ENCODE data around the gene CBLN2. TPM values are rescaled to one million over a fixed set of nuclear protein-coding genes. Genes with fewer than 3 reads are reported as not detected.

Gene CBLN2
- total RNA-seq, 2 donors from 2014 or later = 0.96 to 1.1 TPM

- no peaks in the 10 kb centered on the region for H3K4me1 ChIP-seq
- H3K9ac ChIP-seq (ENCODE audit: low read depth in 2 of 2, low read length in 2 of 2) = no peak overlapping the region
- intact Hi-C loops (cut with DNase I) = no loop called here
- H3K27ac ChIP-seq = no peak overlapping the region
- no peaks in the 10 kb centered on the region for H3K36me3 ChIP-seq
- DNase-seq = no peak
- H3K27me3 ChIP-seq = no peaks in the 10 kb centered on the region
- TF ChIP-seq, protein P1, sequence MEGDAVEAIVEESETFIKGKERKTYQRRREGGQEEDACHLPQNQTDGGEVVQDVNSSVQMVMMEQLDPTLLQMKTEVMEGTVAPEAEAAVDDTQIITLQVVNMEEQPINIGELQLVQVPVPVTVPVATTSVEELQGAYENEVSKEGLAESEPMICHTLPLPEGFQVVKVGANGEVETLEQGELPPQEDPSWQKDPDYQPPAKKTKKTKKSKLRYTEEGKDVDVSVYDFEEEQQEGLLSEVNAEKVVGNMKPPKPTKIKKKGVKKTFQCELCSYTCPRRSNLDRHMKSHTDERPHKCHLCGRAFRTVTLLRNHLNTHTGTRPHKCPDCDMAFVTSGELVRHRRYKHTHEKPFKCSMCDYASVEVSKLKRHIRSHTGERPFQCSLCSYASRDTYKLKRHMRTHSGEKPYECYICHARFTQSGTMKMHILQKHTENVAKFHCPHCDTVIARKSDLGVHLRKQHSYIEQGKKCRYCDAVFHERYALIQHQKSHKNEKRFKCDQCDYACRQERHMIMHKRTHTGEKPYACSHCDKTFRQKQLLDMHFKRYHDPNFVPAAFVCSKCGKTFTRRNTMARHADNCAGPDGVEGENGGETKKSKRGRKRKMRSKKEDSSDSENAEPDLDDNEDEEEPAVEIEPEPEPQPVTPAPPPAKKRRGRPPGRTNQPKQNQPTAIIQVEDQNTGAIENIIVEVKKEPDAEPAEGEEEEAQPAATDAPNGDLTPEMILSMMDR (IDR thresholded peaks at IDR 0.05) = no peak
- H3K9me3 ChIP-seq = no peaks in the 10 kb centered on the region
- H3K4me3 ChIP-seq = no peak overlapping the region
Measured at GRCh38 chr18:72502671-72503431, 41.3 kb downstream of the CBLN2 start.

DNA sequence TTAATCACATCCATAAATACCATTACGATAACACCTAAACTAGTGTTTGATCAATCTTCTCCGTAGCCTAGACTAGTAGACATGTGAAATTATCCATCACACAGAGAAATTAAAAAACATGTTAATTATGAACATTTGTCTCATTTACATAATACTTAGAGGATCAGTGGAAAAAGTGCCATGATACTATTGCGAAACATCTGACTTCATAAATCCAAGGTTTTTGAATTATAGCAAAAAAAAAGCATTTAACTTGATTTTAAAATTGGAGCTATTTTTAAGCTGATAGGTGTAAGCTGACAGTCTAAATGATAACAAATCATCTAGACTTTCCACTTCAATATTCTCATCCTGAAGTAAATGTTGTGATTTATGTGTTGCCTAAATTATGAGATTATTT is 51.6 kb downstream of the CBLN2 start:
- no peaks in the 10 kb centered on the region for H3K36me3 ChIP-seq
- no peaks in the 10 kb centered on the region for H3K9me3 ChIP-seq
- no peak for DNase-seq
- intact Hi-C loops (cut with DNase I) = no loop called here
- H3K27ac ChIP-seq = no peak overlapping the region
- no peak overlapping the region for H3K4me3 ChIP-seq
- H3K9ac ChIP-seq (ENCODE audit: low read depth in 2 of 2, low read length in 2 of 2) = no peak overlapping the region
- no peaks in the 10 kb centered on the region for H3K27me3 ChIP-seq
- no peaks in the 10 kb centered on the region for H3K4me1 ChIP-seq
- TF ChIP-seq, protein P1 (IDR thresholded peaks at IDR 0.05) = no peak

Data from colonic mucosa (tissue), 4 donors.